Right lobe of liver (tissue), 4 donors: ENCODE results near the gene ASPDH.

ENCODE experiments used
- CTCF ChIP-seq, 4 donors: fragments of 200-600 bp in 3 of 4; fragments of 450-650 bp in 1 of 4; IDR thresholded peaks; one replicate each; pipeline versions ENCODE4 v1.5.1 to v1.8.0; 2016 to 2022; ENCODE audit warnings: antibody characterized with exemption in 4 of 4, mild to moderate bottlenecking in 2 of 4
- POLR2A ChIP-seq: fragments of 450-650 bp; IDR thresholded peaks from one replicate; pipeline ENCODE4 v1.6.1; 2017; ENCODE audit warnings: antibody characterized with exemption, mild to moderate bottlenecking
- donor health status: DM: no; HTN: no; CAD: no.
- donor health status: DM: no; HTN: no; CAD: no.
- donor health status: DM: no; HTN: yes; CAD: no.

GRCh38 chr19:50462970-50463369, 50.7 kb downstream of the ASPDH start:
- TF ChIP-seq CTCF (IDR thresholded peaks at IDR 0.05) (no peak), POLR2A (no peak)
